ENCODE measurements around the gene STK40.
A peak's percentile ranks its signal among the peaks of the same experiment; 100 is the strongest.

STK40 gene

DNA sequence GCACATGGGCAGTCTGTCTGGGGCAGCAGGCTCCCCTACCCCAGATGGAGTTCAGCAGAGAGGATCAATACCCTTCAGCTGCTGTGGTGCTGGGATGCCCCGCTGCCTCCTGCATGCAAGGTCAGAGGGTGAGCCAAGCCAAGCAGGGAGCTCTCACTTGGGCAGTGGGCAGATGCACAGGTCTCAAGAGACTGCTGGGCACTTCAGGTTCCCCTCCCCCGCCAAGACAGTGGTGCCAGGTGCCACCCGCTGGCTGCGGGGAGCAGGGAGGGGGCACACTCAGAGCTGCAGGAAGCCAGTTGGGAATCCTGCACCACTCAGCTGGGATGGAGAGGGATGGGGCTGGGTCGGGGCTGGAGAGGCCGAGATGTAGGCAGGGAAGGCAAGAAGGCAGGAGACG is 46.5 kb downstream of the STK40 start:
- no peak overlapping the region for H3K4me3 ChIP-seq (ENCODE audit: low read length)
- TF ChIP-seq, protein P1, sequence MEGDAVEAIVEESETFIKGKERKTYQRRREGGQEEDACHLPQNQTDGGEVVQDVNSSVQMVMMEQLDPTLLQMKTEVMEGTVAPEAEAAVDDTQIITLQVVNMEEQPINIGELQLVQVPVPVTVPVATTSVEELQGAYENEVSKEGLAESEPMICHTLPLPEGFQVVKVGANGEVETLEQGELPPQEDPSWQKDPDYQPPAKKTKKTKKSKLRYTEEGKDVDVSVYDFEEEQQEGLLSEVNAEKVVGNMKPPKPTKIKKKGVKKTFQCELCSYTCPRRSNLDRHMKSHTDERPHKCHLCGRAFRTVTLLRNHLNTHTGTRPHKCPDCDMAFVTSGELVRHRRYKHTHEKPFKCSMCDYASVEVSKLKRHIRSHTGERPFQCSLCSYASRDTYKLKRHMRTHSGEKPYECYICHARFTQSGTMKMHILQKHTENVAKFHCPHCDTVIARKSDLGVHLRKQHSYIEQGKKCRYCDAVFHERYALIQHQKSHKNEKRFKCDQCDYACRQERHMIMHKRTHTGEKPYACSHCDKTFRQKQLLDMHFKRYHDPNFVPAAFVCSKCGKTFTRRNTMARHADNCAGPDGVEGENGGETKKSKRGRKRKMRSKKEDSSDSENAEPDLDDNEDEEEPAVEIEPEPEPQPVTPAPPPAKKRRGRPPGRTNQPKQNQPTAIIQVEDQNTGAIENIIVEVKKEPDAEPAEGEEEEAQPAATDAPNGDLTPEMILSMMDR (conservative IDR thresholded peaks at IDR 0.05; ENCODE audit: low read length): no peak
- no peak for DNase-seq (ENCODE audit: low read depth)

DNA sequence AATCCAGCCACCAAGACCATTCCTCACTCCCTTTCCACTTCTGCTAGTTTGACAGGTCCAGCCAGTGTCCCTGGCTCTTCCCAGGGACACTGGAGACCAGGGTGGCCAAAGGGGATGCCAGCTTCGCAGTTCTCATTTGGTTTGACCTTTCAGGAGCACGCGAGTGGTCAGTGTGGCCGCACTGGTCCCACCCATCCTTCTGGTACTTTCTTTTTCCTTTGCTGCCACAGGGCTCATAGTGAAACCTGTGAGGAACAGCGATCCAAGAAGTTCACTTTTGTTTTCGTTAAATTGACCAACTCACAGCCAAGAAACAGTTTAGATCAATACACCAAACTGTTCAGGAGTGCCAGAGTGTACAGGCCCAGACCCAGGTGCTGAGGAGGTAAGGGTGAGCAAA is 47.9 kb downstream of the STK40 start:
- no peak overlapping the region for H3K4me3 ChIP-seq (ENCODE audit: low read length)
- TF ChIP-seq, protein P1 (conservative IDR thresholded peaks at IDR 0.05; ENCODE audit: low read length): no peak
- DNase-seq (ENCODE audit: low read depth): no peak

DNA sequence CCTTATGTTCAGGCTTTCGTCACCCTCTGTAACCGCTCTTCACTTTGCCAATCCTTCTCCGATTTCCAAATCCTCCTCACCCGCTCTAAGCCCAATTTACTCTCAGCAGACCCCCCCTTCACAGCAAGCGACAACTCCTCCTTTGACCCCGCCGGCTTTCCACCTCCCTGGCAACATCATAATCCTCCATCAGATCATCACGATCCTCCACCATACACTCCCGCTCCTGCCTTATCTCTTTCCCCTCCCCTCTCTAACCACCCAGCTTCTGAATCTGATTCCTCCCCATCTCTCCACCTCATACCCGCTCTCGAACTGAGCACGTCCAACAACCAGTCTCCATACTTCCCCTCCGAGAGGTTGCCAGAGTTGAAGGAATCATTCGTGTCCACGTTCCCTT is 54.8 kb downstream of the STK40 start:
- TF ChIP-seq, protein P1 (conservative IDR thresholded peaks at IDR 0.05; ENCODE audit: low read length): no peak
- no peak overlapping the region for H3K4me3 ChIP-seq (ENCODE audit: low read length)

DNA sequence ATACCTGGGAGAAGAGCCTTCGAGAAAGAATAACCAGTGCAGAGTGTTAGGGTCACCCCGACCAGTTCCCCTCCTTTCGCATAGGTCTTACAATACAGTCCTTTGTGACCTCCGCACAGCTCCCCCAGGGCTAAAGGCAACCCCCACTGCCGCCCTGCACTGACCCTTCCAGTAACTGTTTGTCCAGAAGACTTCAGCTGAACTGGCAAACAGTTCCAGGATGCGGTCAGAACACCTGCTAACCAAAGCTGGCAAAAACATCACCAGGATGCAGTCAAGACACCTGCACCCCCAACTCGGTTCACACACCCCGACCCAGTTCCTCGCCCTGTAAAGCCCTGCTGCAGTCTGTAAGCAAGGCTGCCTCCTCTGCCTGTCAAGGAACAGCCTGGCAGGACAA is 55.9 kb downstream of the STK40 start:
- H3K4me3 ChIP-seq (ENCODE audit: low read length): no peak overlapping the region

More for the DNA sequence above, 54.8 kb downstream of the STK40 start:
- DNase-seq (ENCODE audit: low read depth): no peak

DNA sequence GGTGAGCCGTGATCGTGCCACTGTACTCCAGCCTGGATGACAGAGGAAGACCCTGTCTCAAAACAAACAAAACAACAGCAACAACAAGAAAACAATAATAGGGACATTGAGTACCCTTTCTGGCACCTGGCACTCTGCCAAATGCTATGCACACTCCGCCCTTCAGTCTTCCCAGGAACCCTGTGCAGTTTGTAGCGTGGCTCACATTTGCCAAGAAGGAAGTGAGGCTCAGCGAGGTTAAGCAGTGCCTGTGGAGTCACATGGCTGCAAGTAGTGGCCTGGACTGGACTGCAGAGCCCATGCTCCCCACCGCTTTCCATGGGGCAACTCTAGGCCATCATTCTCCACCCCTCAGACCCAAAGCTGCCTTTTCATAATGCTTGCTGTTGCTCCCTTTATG is 57.0 kb downstream of the STK40 start:
- no peak for DNase-seq (ENCODE audit: low read depth)
- TF ChIP-seq, protein P1 (conservative IDR thresholded peaks at IDR 0.05; ENCODE audit: low read length): no peak
- H3K4me3 ChIP-seq (ENCODE audit: low read length): no peak overlapping the region

More for the DNA sequence above, 55.9 kb downstream of the STK40 start:
- TF ChIP-seq, protein P1 (conservative IDR thresholded peaks at IDR 0.05; ENCODE audit: low read length): no peak
- DNase-seq (ENCODE audit: low read depth): no peak

DNA sequence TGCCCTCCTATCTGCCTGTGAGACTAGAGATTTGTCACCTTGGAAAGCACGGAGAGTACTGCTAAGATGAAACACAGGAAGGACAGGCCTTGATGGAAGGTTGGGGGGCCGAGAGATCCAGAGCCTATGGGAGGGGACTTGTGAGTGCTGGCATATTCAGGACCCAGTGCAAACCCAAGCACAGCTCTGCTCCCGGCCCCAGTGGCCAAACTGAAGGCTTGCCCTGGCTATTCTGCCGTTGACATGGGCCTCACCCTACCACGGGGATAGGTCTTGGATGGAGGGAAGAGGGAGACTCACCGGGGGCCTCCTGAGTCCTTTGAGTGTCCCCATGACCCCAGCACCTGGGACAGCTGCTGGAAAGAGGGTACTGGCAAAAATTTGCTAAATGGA is 57.6 kb downstream of the STK40 start:
- no peak overlapping the region for H3K4me3 ChIP-seq (ENCODE audit: low read length)
- TF ChIP-seq, protein P1 (conservative IDR thresholded peaks at IDR 0.05; ENCODE audit: low read length): no peak
- DNase-seq (ENCODE audit: low read depth): no peak

DNA sequence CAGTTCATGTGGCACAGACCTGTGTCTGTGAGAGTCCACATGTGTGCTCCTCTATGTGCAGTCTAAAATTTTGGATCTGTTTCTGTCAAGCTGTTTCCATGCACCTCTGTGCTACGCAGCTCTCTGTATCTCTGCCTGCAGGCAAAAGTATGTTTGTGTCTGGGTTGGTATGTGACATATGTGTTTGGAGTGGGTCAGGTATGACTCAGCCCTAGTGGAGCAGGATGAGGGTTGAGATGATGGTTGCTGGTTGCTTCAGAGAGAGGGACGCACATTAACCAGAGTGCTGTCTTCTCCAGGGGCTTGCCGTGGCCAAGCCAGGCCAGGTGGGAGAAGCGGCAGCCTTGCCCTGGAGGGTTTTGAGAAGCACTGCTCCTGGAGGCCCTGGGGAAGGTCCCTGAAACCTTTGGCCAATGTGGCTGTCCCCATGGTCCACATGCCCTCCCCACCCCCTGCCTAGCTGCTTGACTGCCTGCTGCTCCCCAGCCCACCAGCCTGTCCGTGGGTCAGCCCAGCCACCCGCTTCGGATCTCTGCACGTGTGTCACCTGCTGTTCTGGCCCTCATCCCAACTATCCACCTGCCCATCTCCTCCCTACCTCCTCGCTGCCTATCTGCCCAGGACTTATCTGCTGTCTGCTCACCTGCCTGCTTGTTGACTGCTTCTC is 58.2 kb downstream of the STK40 start:
- peak; percentile 64 for DNase-seq (ENCODE audit: low read depth)
- TF ChIP-seq, protein P1 (conservative IDR thresholded peaks at IDR 0.05; ENCODE audit: low read length): no peak
- no peak overlapping the region for H3K4me3 ChIP-seq (ENCODE audit: low read length)

All from AG10803 (cell line).